ENCODE data around the gene CCDC8.
"Not testable (repeated sequence)": the region's sequence is repeated elsewhere in the genome, so short reads cannot be mapped to it uniquely, and the experiment has no call there.

DNA sequence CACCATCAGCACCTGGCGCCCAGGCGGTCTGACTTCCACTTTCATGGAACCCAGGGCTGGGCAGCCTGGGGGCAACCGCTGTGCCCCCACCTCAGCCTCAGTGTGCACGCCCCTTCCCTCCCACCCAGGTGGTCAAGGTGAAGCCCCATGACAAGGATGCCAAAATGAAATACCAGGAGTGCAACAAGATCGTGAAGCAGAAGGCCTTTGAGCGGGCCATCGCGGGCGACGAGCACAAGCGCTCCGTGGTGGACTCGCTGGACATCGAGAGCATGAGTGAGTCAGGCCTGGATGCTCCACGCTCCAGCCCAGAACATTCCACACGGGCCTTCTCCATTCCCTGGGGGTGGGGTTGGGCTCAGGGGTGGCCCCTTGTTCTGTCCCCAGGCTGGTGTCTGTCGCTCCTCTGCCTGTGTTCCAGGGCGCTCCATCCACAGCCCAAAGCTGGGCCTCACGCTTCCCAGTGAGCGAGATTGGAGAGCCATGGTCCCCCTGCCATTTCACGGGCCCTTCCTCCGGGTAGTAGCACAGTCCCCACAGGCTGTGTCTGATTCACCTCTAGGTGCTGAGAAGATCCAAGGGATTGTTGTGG lies 37.8 kb downstream of the CCDC8 start:
- TF ChIP-seq, protein P1, sequence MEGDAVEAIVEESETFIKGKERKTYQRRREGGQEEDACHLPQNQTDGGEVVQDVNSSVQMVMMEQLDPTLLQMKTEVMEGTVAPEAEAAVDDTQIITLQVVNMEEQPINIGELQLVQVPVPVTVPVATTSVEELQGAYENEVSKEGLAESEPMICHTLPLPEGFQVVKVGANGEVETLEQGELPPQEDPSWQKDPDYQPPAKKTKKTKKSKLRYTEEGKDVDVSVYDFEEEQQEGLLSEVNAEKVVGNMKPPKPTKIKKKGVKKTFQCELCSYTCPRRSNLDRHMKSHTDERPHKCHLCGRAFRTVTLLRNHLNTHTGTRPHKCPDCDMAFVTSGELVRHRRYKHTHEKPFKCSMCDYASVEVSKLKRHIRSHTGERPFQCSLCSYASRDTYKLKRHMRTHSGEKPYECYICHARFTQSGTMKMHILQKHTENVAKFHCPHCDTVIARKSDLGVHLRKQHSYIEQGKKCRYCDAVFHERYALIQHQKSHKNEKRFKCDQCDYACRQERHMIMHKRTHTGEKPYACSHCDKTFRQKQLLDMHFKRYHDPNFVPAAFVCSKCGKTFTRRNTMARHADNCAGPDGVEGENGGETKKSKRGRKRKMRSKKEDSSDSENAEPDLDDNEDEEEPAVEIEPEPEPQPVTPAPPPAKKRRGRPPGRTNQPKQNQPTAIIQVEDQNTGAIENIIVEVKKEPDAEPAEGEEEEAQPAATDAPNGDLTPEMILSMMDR (IDR thresholded peaks at IDR 0.05) = not testable (repeated sequence)
- not testable (repeated sequence) for TF ChIP-seq POLR2A (IDR thresholded peaks at IDR 0.05)
